WTC11 (cell line): ENCODE results near the gene RHBDD1. TPM values are rescaled to one million over a fixed set of nuclear protein-coding genes. Genes with fewer than 3 reads are reported as not detected.

Source experiments
- ATAC-seq: fragments of 200-7000 bp; cut with Tn5 transposase; 2 replicates; pipeline ENCODE4 v1.10.0; 2021; ENCODE audit warnings: mild to moderate bottlenecking, moderate library complexity
- CTCF ChIA-PET: fragments of 300-600 bp; sonication (Branson Sonifier 250); formaldehyde crosslinking; loops from one replicate; lab custom pipeline; 2021; ENCODE audit warnings: antibody characterized with exemption; lab: Charles Lee
- POLR2A ChIA-PET: fragments of 350-600 bp; sonication (Branson Sonifier 250); formaldehyde crosslinking; loops from one replicate; lab custom pipeline; 2021; ENCODE audit warnings: antibody characterized with exemption; lab: Charles Lee
- DNase-seq: peaks from one replicate; pipeline ENCODE4 v3.0.0; 2021; ENCODE audit warnings: low spot score
- H3K27ac Mint-ChIP-seq: 2 replicates; pipeline ENCODE4 v1.8.0; 2021; ENCODE audit warnings: mixed read lengths
- H3K27me3 Mint-ChIP-seq: 2 replicates; pipeline ENCODE4 v1.8.0; 2021; ENCODE audit warnings: low read depth, mild to moderate bottlenecking, moderate library complexity, mixed read lengths
- H3K36me3 Mint-ChIP-seq: 2 replicates; pipeline ENCODE4 v1.8.0; 2021; ENCODE audit warnings: mixed read lengths
- H3K4me1 Mint-ChIP-seq: 2 replicates; pipeline ENCODE4 v1.8.0; 2022; ENCODE audit warnings: mixed read lengths
- H3K4me3 Mint-ChIP-seq: 2 replicates; pipeline ENCODE4 v1.8.0; 2021; ENCODE audit warnings: mild to moderate bottlenecking, moderate library complexity, mixed read lengths
- H3K9me3 Mint-ChIP-seq: 2 replicates; pipeline ENCODE4 v1.8.0; 2021; ENCODE audit warnings: mixed read lengths
- CREB1 ChIP-seq: sonication (generic); formaldehyde crosslinking; IDR thresholded peaks from 2 replicates; pipeline ENCODE4 v1.8.0; 2023; ENCODE audit warnings: mild to moderate bottlenecking, missing genetic modification reagents
- CREM ChIP-seq: sonication (generic); formaldehyde crosslinking; IDR thresholded peaks from 2 replicates; pipeline ENCODE4 v1.8.1; 2022; ENCODE audit warnings: mild to moderate bottlenecking, missing genetic modification reagents, moderate library complexity
- CTCF ChIP-seq: fragments of 200-600 bp; IDR thresholded peaks from 2 replicates; pipeline ENCODE4 v1.8.0; 2022; ENCODE audit warnings: antibody characterized with exemption
- FOXK1 ChIP-seq: sonication (generic); formaldehyde crosslinking; IDR thresholded peaks from 2 replicates; pipeline ENCODE4 v1.8.0; 2022; ENCODE audit warnings: mild to moderate bottlenecking, moderate library complexity, missing genetic modification reagents
- FOXP1 ChIP-seq: sonication (generic); formaldehyde crosslinking; IDR thresholded peaks from 2 replicates; pipeline ENCODE4 v1.8.0; 2022; ENCODE audit warnings: missing genetic modification reagents, mild to moderate bottlenecking, moderate library complexity, borderline replicate concordance
- FOXP4 ChIP-seq: sonication (generic); formaldehyde crosslinking; IDR thresholded peaks from 2 replicates; pipeline ENCODE4 v1.8.0; 2022; ENCODE audit warnings: mild to moderate bottlenecking, missing genetic modification reagents
- GTF2I ChIP-seq: fragments of 250-450 bp; sonication (Bioruptor Pico); conservative IDR thresholded peaks from 2 replicates; pipeline ENCODE4 v1.4.0; 2021; ENCODE audit warnings: mild to moderate bottlenecking
- IRF1 ChIP-seq: sonication (generic); formaldehyde crosslinking; IDR thresholded peaks from 2 replicates; pipeline ENCODE4 v1.8.0; 2023; ENCODE audit warnings: missing genetic modification reagents
- IRF2 ChIP-seq: sonication (generic); formaldehyde crosslinking; IDR thresholded peaks from 2 replicates; pipeline ENCODE4 v1.8.0; 2022; ENCODE audit warnings: low read depth, missing genetic modification reagents, borderline replicate concordance
- MXD4 ChIP-seq: fragments of 250-450 bp; sonication (Bioruptor Pico); IDR thresholded peaks from 2 replicates; pipeline ENCODE4 v1.8.0; 2021; ENCODE audit warnings: mild to moderate bottlenecking, moderate library complexity, borderline replicate concordance
- NFE2L1 ChIP-seq: sonication (generic); formaldehyde crosslinking; IDR thresholded peaks from 2 replicates; pipeline ENCODE4 v1.8.1; 2023; ENCODE audit warnings: missing genetic modification reagents
- NR3C1 ChIP-seq: sonication (generic); formaldehyde crosslinking; conservative IDR thresholded peaks from 2 replicates; pipeline ENCODE4 v1.8.1; 2023; ENCODE audit warnings: low read depth, mild to moderate bottlenecking, missing genetic modification reagents
- PRRX2 ChIP-seq: fragments of 250-450 bp; sonication (Bioruptor Pico); IDR thresholded peaks from 2 replicates; pipeline ENCODE4 v1.8.0; 2021; ENCODE audit warnings: mild to moderate bottlenecking
- SMAD4 ChIP-seq: sonication (generic); formaldehyde crosslinking; IDR thresholded peaks from 2 replicates; pipeline ENCODE4 v1.8.0; 2022; ENCODE audit warnings: mild to moderate bottlenecking, missing genetic modification reagents
- TEAD1 ChIP-seq: sonication (generic); formaldehyde crosslinking; IDR thresholded peaks from 2 replicates; pipeline ENCODE4 v1.8.0; 2022; ENCODE audit warnings: mild to moderate bottlenecking, missing genetic modification reagents
- ZNF121 ChIP-seq: sonication (generic); formaldehyde crosslinking; IDR thresholded peaks from 2 replicates; pipeline ENCODE4 v1.8.0; 2023; ENCODE audit warnings: missing genetic modification reagents
- ZNF138 ChIP-seq: sonication (generic); formaldehyde crosslinking; conservative IDR thresholded peaks from 2 replicates; pipeline ENCODE4 v1.8.1; 2022; ENCODE audit warnings: mild to moderate bottlenecking, moderate library complexity, missing genetic modification reagents
- ZNF263 ChIP-seq: sonication (generic); formaldehyde crosslinking; IDR thresholded peaks from 2 replicates; pipeline ENCODE4 v1.8.1; 2022; ENCODE audit warnings: low read depth, mild to moderate bottlenecking, moderate library complexity, missing genetic modification reagents
- ZNF423 ChIP-seq: fragments of 250-450 bp; sonication (Bioruptor Pico); IDR thresholded peaks from 2 replicates; pipeline ENCODE4 v2.1.2; 2022; ENCODE audit warnings: mild to moderate bottlenecking, moderate library complexity
- ZNF512 ChIP-seq: sonication (generic); formaldehyde crosslinking; IDR thresholded peaks from 2 replicates; pipeline ENCODE4 v1.8.1; 2022; ENCODE audit warnings: missing genetic modification reagents, borderline replicate concordance
- total RNA-seq: library from RNA; stranded (reverse); gene quantifications from 3 replicates; pipeline ENCODE4 v1.2.3, GENCODE V29; 2021

The RHBDD1 gene
- total RNA-seq, 1 experiment from 2014 or later, result 25.7 TPM

- TF ChIP-seq MXD4 (CRISPR knock-in tag), result no peak
Observed at GRCh38 chr2:226953826-226954225, 118.0 kb downstream of the RHBDD1 start (continued).

DNA sequence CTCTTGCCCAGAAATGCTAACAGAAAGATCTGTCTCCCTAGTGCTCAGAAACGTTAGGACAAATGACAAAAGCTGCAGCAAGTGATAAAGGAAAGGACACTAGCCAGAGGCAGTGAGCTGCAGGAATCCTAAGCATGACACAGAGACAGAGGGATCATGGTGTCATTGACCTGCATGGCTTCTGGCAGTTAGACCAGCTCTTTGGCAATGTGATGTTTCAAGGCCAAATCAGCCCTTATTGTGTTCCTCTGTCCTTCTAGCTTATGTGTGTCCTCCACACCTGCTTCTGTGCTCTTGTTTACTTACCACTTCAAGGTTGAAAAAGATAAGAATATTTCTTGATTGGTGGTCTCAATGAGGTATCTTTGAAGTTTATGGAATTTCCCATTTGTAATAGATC lies 120.8 kb downstream of the RHBDD1 start:
- H3K9me3 Mint-ChIP-seq, result peaks cover 23% of the 10 kb centered on the region
- H3K4me1 Mint-ChIP-seq, result peaks cover 6% of the 10 kb centered on the region
- peaks cover 7% of the 10 kb centered on the region for H3K36me3 Mint-ChIP-seq
- DNase-seq, result no peak
- H3K4me3 Mint-ChIP-seq, result no peak overlapping the region
- ChIA-PET CTCF (no interaction called here), POLR2A (no interaction called here)
- TF ChIP-seq NFE2L1 (CRISPR knock-in tag) (no peak), ZNF121 (no peak)
- no peaks in the 10 kb centered on the region for H3K27me3 Mint-ChIP-seq
- ATAC-seq, result no peak
- H3K27ac Mint-ChIP-seq, result no peak overlapping the region

DNA sequence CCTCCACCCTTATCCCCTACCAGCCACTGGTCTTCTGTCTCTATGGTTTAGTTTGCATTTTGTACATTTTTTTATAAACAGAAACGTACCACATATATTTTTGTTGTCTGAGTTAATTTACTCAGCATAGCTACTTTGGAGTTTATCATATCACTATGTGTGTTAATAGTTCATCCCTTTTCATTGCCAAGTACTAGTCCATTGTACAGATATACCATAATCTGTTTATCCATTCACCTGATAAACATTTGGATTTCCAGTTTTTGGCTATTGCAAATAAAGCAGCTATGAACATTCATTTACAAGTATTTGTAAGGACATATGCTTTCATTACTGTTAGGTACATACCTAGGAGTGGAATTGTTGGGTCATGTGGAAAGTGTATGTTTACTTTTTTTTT lies 123.6 kb downstream of the RHBDD1 start:
- ChIA-PET POLR2A (no interaction called here), CTCF (no interaction called here)
- DNase-seq, result no peak
- H3K27ac Mint-ChIP-seq, result no peak overlapping the region
- no peak for ATAC-seq
- 0 out of 2 replicates have a peak, but pooled peaks have one; percentile 5 for TF ChIP-seq GTF2I (CRISPR knock-in tag)
- no peak for TF ChIP-seq FOXK1 (CRISPR knock-in tag)
- peaks cover 7% of the 10 kb centered on the region for H3K36me3 Mint-ChIP-seq
- no peaks in the 10 kb centered on the region for H3K4me1 Mint-ChIP-seq
- H3K27me3 Mint-ChIP-seq, result no peaks in the 10 kb centered on the region
- H3K4me3 Mint-ChIP-seq, result no peak overlapping the region
- peaks cover 23% of the 10 kb centered on the region for H3K9me3 Mint-ChIP-seq

- Mint-ChIP-seq H3K9me3 (peaks cover 23% of the 10 kb centered on the region), H3K36me3 (peaks cover 7% of the 10 kb centered on the region), H3K4me1 (no peaks in the 10 kb centered on the region), H3K27me3 (no peaks in the 10 kb centered on the region), H3K4me3 (no peak overlapping the region), H3K27ac (no peak overlapping the region)
- no peak for DNase-seq
- ChIA-PET CTCF (no interaction called here), POLR2A (no interaction called here)
- TF ChIP-seq NR3C1 (CRISPR knock-in tag) (no peak), IRF2 (no peak), ZNF263 (CRISPR knock-in tag) (no peak), CREB1 (CRISPR knock-in tag) (no peak), ZNF138 (CRISPR knock-in tag) (no peak), FOXP4 (CRISPR knock-in tag) (no peak), FOXP1 (CRISPR knock-in tag) (no peak)
- TF ChIP-seq, all 79 proteins: peak for 0
- no peak for ATAC-seq
Observed at GRCh38 chr2:226962176-226962773, 126.4 kb downstream of the RHBDD1 start.

- Mint-ChIP-seq H3K4me3 (no peak overlapping the region), H3K27me3 (no peaks in the 10 kb centered on the region), H3K36me3 (peaks cover 7% of the 10 kb centered on the region), H3K4me1 (no peaks in the 10 kb centered on the region), H3K9me3 (peaks cover 12% of the 10 kb centered on the region), H3K27ac (no peak overlapping the region)
- POLR2A ChIA-PET, result no interaction called here
- ATAC-seq (peak; percentile 74), DNase-seq (no peak)
- TF ChIP-seq PRRX2, result no peak
- CTCF ChIA-PET, result interaction anchor here (0.6 kb wide), 1 partner anchor 10 kb away, joined by 3 read pairs; no protein-coding TSS in a partner anchor
Observed at GRCh38 chr2:226963528-226963927, 127.7 kb downstream of the RHBDD1 start.

GRCh38 chr2:226965376-226965775 lies 129.5 kb downstream of the RHBDD1 start:
- CTCF ChIA-PET, result no interaction called here
- no peaks in the 10 kb centered on the region for H3K27me3 Mint-ChIP-seq

More at GRCh38 chr2:226965376-226965775, 129.5 kb downstream of the RHBDD1 start:
- H3K4me1 Mint-ChIP-seq, result no peaks in the 10 kb centered on the region
- ATAC-seq (no peak), DNase-seq (no peak)
- POLR2A ChIA-PET, result no interaction called here
- H3K36me3 Mint-ChIP-seq, result no peaks in the 10 kb centered on the region
- TF ChIP-seq ZNF512 (CRISPR knock-in tag) (no peak), TEAD1 (CRISPR knock-in tag) (no peak), SMAD4 (no peak), CTCF (no peak), ZNF423 (CRISPR knock-in tag) (no peak), FOXP1 (CRISPR knock-in tag) (no peak), IRF1 (CRISPR knock-in tag) (no peak), CREM (CRISPR knock-in tag) (no peak)
- no peak overlapping the region for H3K27ac Mint-ChIP-seq
- H3K9me3 Mint-ChIP-seq, result no peaks in the 10 kb centered on the region
- H3K4me3 Mint-ChIP-seq, result no peak overlapping the region
